Gastroesophageal sphincter (tissue), 4 donors: ENCODE measurements around the gene ZFYVE28. TPM values are rescaled to one million over a fixed set of nuclear protein-coding genes. Genes with fewer than 3 reads are reported as not detected.

Experiments used
- ATAC-seq: fragments of 150-250 bp; one replicate; pipeline ENCODE4 v1.9.1; 2016; ENCODE audit warnings: mild to moderate bottlenecking, moderate library complexity
- H3K27ac ChIP-seq, 4 donors: fragments of 200-600 bp; sonication (generic) in 3 of 4; 1 replicate in 3 of 4; 2 replicates in 1 of 4; pipeline ENCODE4 v1.5.1; 2016 to 2019
- H3K27me3 ChIP-seq: fragments of 200-600 bp; sonication (generic); one replicate; pipeline ENCODE4 v1.5.1; 2019
- H3K36me3 ChIP-seq, 2 donors: fragments of 200-600 bp; sonication (generic); one replicate each; pipeline ENCODE4 v1.5.1; 2019; ENCODE audit warnings: control low read depth in 1 of 2
- H3K4me1 ChIP-seq, 3 donors: fragments of 200-600 bp; sonication (generic); 1 replicate in 2 of 3; 2 replicates in 1 of 3; pipeline ENCODE4 v1.5.1; 2016 to 2019; ENCODE audit warnings: control low read depth in 2 of 3
- H3K4me3 ChIP-seq, 2 donors: fragments of 200-600 bp; sonication (generic); one replicate each; pipeline ENCODE4 v1.5.1; 2019; ENCODE audit warnings: mild to moderate bottlenecking in 1 of 2, moderate library complexity in 1 of 2
- H3K9me3 ChIP-seq, 3 donors: fragments of 200-600 bp; sonication (generic); one replicate each; pipeline ENCODE4 v1.5.1; 2017 to 2019; ENCODE audit warnings: control low read depth in 2 of 3
- EP300 ChIP-seq: sonication (generic); formaldehyde crosslinking; IDR thresholded peaks from one replicate; pipeline ENCODE4 v1.6.1; 2017; ENCODE audit warnings: antibody characterized with exemption, mild to moderate bottlenecking
- POLR2A ChIP-seq, 2 donors: fragments of 450-650 bp; IDR thresholded peaks; one replicate each; pipeline ENCODE4 v1.6.1; 2017; ENCODE audit warnings: antibody characterized with exemption in 2 of 2, mild to moderate bottlenecking in 2 of 2, moderate library complexity in 1 of 2
- POLR2AphosphoS5 ChIP-seq: sonication (generic); formaldehyde crosslinking; IDR thresholded peaks from one replicate; pipeline ENCODE4 v1.6.1; 2017; ENCODE audit warnings: antibody characterized with exemption
- WGBS, 2 donors: methylation state at CpG; one replicate each; pipeline ENCODE4 v1.1.5; 2018; ENCODE audit warnings: low coverage in 1 of 2; 5-methylcytosine and 5-hydroxymethylcytosine counted together
- total RNA-seq, 4 donors: library from RNA; depleted of rRNA; stranded (reverse); fragments of >200 nt; gene quantifications; one replicate each; pipeline ENCODE4 v1.1.0, GENCODE V29; 2016
- TF ChIP-seq, protein P1 (sequence below), 4 experiments: fragments of 200-600 bp in 2 of 4; fragments of 450-650 bp in 2 of 4; sonication (generic) in 1 of 4; IDR thresholded peaks; one replicate each; pipeline ENCODE4 v1.5.1; 2017 to 2019; ENCODE audit warnings: antibody characterized with exemption in 4 of 4, mild to moderate bottlenecking in 2 of 4, moderate library complexity in 2 of 4

Gene ZFYVE28
- total RNA-seq, 4 donors from 2014 or later = 4.4 to 12.0 (median 8.2) TPM

DNA sequence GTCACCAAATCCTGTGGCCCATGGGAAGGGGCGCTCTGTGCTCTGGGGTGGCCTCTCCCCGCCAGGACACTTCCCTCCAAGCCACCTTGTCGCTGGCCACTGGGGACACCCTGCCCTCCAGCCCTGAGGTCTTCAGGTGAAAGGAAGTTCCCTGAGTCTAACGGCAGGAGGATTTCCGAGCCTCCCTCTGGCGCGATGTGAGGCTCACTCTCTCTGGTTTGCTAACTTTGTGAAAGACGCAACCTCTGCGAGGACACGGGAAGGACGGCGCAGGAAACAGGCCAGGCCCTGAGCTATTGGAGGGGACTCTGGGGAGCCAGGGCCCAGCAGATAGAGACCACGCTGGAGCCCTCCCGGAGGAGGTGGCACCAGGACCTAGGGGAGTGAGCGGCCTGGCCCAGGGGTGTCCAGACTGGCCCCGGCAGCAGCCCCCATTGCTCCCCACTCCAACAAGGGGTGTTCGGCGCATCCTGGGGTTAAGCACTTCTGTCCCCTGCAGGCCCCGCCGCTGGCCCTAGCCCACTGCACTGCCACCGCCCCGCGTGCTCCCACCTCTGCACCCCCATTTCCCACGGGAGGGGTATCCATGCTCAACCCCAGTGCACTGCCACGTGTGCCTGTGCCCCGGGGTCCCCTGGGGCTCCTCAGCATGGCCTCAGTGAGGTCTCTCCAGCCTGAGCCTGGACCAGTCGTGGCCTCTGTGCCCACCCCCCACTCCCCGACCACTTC lies 84.4 kb downstream of the ZFYVE28 start:
- no peak for ATAC-seq
- Histone ChIP-seq H3K27me3 (no peaks in the 10 kb centered on the region), H3K27ac (no peak overlapping the region), H3K9me3 (peaks cover 0 to 4% (median 0%) of the 10 kb centered on the region in 3 donors), H3K4me3 (no peak overlapping the region), H3K4me1 (no peaks in the 10 kb centered on the region), H3K36me3 (peaks cover 0 to 41% of the 10 kb centered on the region in 2 donors)
- 80 to 92% methylated on average over 3 to 5 of the region's 28 CpGs for WGBS, 2 donors
- TF ChIP-seq EP300 (no peak), POLR2A (IDR thresholded peaks at IDR 0.05) (no peak), POLR2AphosphoS5 (no peak)
- TF ChIP-seq, protein P1, sequence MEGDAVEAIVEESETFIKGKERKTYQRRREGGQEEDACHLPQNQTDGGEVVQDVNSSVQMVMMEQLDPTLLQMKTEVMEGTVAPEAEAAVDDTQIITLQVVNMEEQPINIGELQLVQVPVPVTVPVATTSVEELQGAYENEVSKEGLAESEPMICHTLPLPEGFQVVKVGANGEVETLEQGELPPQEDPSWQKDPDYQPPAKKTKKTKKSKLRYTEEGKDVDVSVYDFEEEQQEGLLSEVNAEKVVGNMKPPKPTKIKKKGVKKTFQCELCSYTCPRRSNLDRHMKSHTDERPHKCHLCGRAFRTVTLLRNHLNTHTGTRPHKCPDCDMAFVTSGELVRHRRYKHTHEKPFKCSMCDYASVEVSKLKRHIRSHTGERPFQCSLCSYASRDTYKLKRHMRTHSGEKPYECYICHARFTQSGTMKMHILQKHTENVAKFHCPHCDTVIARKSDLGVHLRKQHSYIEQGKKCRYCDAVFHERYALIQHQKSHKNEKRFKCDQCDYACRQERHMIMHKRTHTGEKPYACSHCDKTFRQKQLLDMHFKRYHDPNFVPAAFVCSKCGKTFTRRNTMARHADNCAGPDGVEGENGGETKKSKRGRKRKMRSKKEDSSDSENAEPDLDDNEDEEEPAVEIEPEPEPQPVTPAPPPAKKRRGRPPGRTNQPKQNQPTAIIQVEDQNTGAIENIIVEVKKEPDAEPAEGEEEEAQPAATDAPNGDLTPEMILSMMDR (IDR thresholded peaks at IDR 0.05) = no peak

DNA sequence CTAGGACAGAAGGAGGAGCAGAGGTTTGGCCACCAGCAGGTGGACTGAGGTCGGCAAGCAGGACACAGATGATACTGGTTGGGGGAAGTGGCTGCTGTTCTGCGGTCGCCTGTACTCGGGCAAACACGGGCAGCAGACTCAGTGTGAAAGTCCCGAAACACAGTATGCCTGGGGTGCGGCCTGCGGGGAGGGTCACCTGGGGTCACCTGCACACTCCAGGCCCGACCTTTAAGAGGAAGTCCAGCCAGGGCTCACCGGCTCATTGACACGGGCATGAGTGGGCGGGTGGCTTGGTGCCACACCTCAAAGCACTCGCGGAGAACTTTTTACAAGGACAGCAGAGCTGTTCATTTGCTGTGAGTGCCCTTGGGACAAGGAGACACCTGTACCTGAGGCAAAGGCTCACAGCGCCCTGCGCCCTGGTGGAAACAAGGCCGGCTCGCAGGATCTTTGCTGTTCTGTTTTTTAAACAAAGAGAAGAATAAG lies 85.0 kb downstream of the ZFYVE28 start:
- H3K36me3 ChIP-seq = peaks cover 0 to 44% of the 10 kb centered on the region in 2 donors
- H3K9me3 ChIP-seq = peaks cover 0 to 11% (median 0%) of the 10 kb centered on the region in 3 donors
- 75 to 94% methylated on average over 4 to 8 of the region's 18 CpGs for WGBS, 2 donors
- H3K4me1 ChIP-seq = no peaks in the 10 kb centered on the region
- no peak overlapping the region for H3K4me3 ChIP-seq
- ATAC-seq = no peak
- H3K27ac ChIP-seq = no peak overlapping the region
- H3K27me3 ChIP-seq = no peaks in the 10 kb centered on the region
- TF ChIP-seq EP300 = no peak

DNA sequence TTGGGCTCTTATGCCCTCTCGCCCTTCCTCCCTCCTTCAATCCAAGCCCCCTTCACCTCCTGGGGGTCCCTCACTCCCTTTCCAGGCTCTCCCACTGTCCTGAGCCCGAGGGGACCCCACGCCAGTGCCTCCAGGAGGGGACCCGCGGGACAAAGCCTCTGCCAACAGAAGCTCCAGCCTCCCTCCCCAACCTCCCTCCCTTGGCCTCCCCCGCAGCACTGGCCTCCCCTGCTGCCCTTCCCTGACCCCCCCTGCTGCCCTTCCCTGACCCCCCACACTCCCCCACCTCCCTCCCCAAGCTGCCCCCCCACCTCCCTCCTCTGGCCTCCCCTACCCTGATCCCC lies 85.5 kb downstream of the ZFYVE28 start:
- H3K27me3 ChIP-seq = no peaks in the 10 kb centered on the region
- H3K27ac ChIP-seq = no peak overlapping the region
- H3K36me3 ChIP-seq = peaks cover 0 to 44% of the 10 kb centered on the region in 2 donors
- peaks cover 0 to 16% (median 0%) of the 10 kb centered on the region in 3 donors for H3K9me3 ChIP-seq
- no peaks in the 10 kb centered on the region for H3K4me1 ChIP-seq
- no peak overlapping the region for H3K4me3 ChIP-seq
- WGBS, 2 donors = 93% methylated on average over 4 of the region's 6 CpGs; no CpG with 5 or more reads in 1 of the 2 donors
- ATAC-seq = no peak
- no peak for TF ChIP-seq POLR2A (IDR thresholded peaks at IDR 0.05)
- TF ChIP-seq, protein P1 (IDR thresholded peaks at IDR 0.05) = no peak
- TF ChIP-seq POLR2AphosphoS5 = no peak
- TF ChIP-seq EP300 = no peak

DNA sequence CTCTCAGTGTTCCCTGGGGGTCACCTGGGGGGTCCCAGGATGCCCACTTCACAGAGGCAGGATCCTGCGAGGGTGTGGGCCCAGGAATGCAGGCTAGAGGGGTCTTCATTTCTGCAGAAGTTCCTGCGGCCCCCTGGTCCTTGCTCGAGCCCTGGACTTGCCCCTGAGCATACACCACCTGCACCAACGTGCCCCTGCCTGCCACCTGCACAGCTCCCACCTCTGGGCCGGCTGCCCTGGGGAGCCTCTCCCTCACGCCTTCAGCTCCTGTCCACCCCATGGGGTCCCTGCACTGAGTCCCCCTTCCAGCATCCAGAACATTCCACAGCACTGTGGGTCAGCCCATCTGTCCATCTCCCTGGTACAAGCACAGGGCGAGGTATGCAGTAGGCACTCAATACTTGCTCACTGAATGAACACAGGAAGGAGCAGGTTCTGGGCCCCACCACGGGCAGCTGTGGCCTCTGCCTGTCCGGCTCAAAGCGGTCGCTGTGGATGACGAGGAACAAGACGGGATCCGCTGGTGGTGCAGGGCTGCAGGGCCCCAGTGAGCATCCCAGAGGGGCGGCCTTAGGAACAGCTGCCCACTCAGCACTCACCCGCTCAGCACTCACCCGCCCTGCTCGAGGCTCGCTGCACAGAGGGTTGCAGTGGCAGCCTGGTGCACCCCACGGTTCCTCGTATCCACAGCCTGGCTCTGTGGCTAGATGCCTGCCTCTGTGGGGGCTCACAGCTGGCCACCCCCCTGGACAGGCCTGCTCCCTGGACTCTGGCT lies 86.1 kb downstream of the ZFYVE28 start:
- 96 to 100% methylated on average over 1 to 4 of the region's 21 CpGs for WGBS, 2 donors
- peaks cover 0 to 42% of the 10 kb centered on the region in 2 donors for H3K36me3 ChIP-seq

More for the DNA sequence above, 86.1 kb downstream of the ZFYVE28 start:
- Histone ChIP-seq H3K4me3 (no peak overlapping the region), H3K4me1 (no peaks in the 10 kb centered on the region), H3K9me3 (peaks cover 0 to 21% (median 0%) of the 10 kb centered on the region in 3 donors), H3K27ac (no peak overlapping the region), H3K27me3 (no peaks in the 10 kb centered on the region)
- TF ChIP-seq POLR2AphosphoS5 (no peak), EP300 (no peak), POLR2A (IDR thresholded peaks at IDR 0.05) (no peak)
- TF ChIP-seq, protein P1 (IDR thresholded peaks at IDR 0.05) = no peak
- ATAC-seq = no peak
